Activated T-helper 1 cell treated with anti-CD3 and anti-CD28 coated beads, Interleukin-12 subunit alpha, Interleukin-12 subunit beta, Interleukin-2, Interleukin-4 antibody, amounts not matched to agents 30 ng/mL and 10 ng/mL and 1 ng/mL, durations not matched to agents 14 hours and 24 hours and 36 hours (primary cell): ENCODE measurements around the gene KRT79. TPM values are rescaled to one million over a fixed set of nuclear protein-coding genes. Genes with fewer than 3 reads are reported as not detected.

Experiments used
- DNase-seq: peaks from one replicate; pipeline ENCODE4 v3.0.0; 2021; ENCODE audit warnings: low spot score
- H3K27ac Mint-ChIP-seq: one replicate; pipeline ENCODE4 v1.8.0; 2021; ENCODE audit warnings: mild to moderate bottlenecking, mixed read lengths
- H3K27me3 Mint-ChIP-seq: one replicate; pipeline ENCODE4 v1.8.0; 2022; ENCODE audit warnings: mild to moderate bottlenecking, moderate library complexity, mixed read lengths; ENCODE audit not compliant: insufficient read depth
- H3K36me3 Mint-ChIP-seq: one replicate; pipeline ENCODE4 v1.8.0; 2021; ENCODE audit warnings: low read depth, mixed read lengths
- H3K4me1 Mint-ChIP-seq: one replicate; pipeline ENCODE4 v1.8.0; 2021; ENCODE audit warnings: low read depth, mixed read lengths
- H3K4me3 Mint-ChIP-seq: one replicate; pipeline ENCODE4 v1.8.0; 2021; ENCODE audit warnings: mild to moderate bottlenecking, moderate library complexity, mixed read lengths
- H3K9me3 Mint-ChIP-seq: one replicate; pipeline ENCODE4 v1.8.0; 2021; ENCODE audit warnings: mixed read lengths
- intact Hi-C: fragments of 100-400 bp; cut with micrococcal nuclease; formaldehyde crosslinking; loops from one replicate; pipeline ENCODE4 v1.15.1; 2024
- total RNA-seq: library from RNA; stranded (reverse); gene quantifications from 2 replicates; pipeline ENCODE4 v1.2.3, GENCODE V29; 2022

KRT79 gene
- total RNA-seq, 1 donor from 2014 or later, result not detected

GRCh38 chr12:52826611-52827498, 7.3 kb downstream of the KRT79 start:
- Mint-ChIP-seq H3K27ac (no peak overlapping the region), H3K4me1 (peaks cover 8% of the 10 kb centered on the region), H3K27me3 (no peaks in the 10 kb centered on the region), H3K36me3 (no peaks in the 10 kb centered on the region), H3K9me3 (no peaks in the 10 kb centered on the region), H3K4me3 (no peak overlapping the region)
- intact Hi-C loops, result no loop called here
- DNase-seq, result no peak

- H3K4me1 Mint-ChIP-seq, result peaks cover 8% of the 10 kb centered on the region
- no peak overlapping the region for H3K27ac Mint-ChIP-seq
- no peak overlapping the region for H3K4me3 Mint-ChIP-seq
- peaks cover 1% of the 10 kb centered on the region for H3K27me3 Mint-ChIP-seq
- DNase-seq, result no peak
- no peaks in the 10 kb centered on the region for H3K9me3 Mint-ChIP-seq
- intact Hi-C loops, result no loop called here
- no peaks in the 10 kb centered on the region for H3K36me3 Mint-ChIP-seq
Measured at GRCh38 chr12:52825961-52826360, 8.2 kb downstream of the KRT79 start.

GRCh38 chr12:52824741-52825410, 9.2 kb downstream of the KRT79 start:
- DNase-seq, result no peak
- Mint-ChIP-seq H3K9me3 (no peaks in the 10 kb centered on the region), H3K4me1 (peaks cover 8% of the 10 kb centered on the region), H3K27me3 (peaks cover 3% of the 10 kb centered on the region), H3K4me3 (no peak overlapping the region), H3K36me3 (no peaks in the 10 kb centered on the region), H3K27ac (no peak overlapping the region)
- intact Hi-C loops, result no loop called here

- Mint-ChIP-seq H3K4me3 (no peak overlapping the region), H3K36me3 (no peaks in the 10 kb centered on the region), H3K9me3 (no peaks in the 10 kb centered on the region), H3K4me1 (peaks cover 8% of the 10 kb centered on the region), H3K27me3 (peaks cover 3% of the 10 kb centered on the region), H3K27ac (no peak overlapping the region)
- intact Hi-C loops, result no loop called here
- DNase-seq, result no peak
Measured at GRCh38 chr12:52823761-52824450, 10.2 kb downstream of the KRT79 start.

GRCh38 chr12:52822771-52823510, 11.2 kb downstream of the KRT79 start:
- Mint-ChIP-seq H3K4me3 (no peak overlapping the region), H3K4me1 (peaks cover 2% of the 10 kb centered on the region), H3K9me3 (no peaks in the 10 kb centered on the region), H3K36me3 (no peaks in the 10 kb centered on the region), H3K27me3 (peaks cover 3% of the 10 kb centered on the region), H3K27ac (no peak overlapping the region)
- intact Hi-C loops, result no loop called here
- no peak for DNase-seq

GRCh38 chr12:52821826-52822660, 12.1 kb downstream of the KRT79 start:
- Mint-ChIP-seq H3K27me3 (peaks cover 3% of the 10 kb centered on the region), H3K9me3 (no peaks in the 10 kb centered on the region), H3K27ac (no peak overlapping the region), H3K36me3 (no peaks in the 10 kb centered on the region), H3K4me1 (peaks cover 8% of the 10 kb centered on the region), H3K4me3 (no peak overlapping the region)
- intact Hi-C loops, result no loop called here
- no peak for DNase-seq

- no peak for DNase-seq
- Mint-ChIP-seq H3K27me3 (peaks cover 3% of the 10 kb centered on the region), H3K4me1 (peaks cover 8% of the 10 kb centered on the region), H3K36me3 (no peaks in the 10 kb centered on the region), H3K9me3 (no peaks in the 10 kb centered on the region), H3K27ac (no peak overlapping the region), H3K4me3 (no peak overlapping the region)
- intact Hi-C loops, result no loop called here
Measured at GRCh38 chr12:52821071-52821730, 12.9 kb downstream of the KRT79 start.

GRCh38 chr12:52820521-52820920, 13.6 kb downstream of the KRT79 start:
- peaks cover 8% of the 10 kb centered on the region for H3K4me1 Mint-ChIP-seq
- no peaks in the 10 kb centered on the region for H3K36me3 Mint-ChIP-seq
- H3K27me3 Mint-ChIP-seq, result peaks cover 3% of the 10 kb centered on the region
- intact Hi-C loops, result no loop called here
- no peak overlapping the region for H3K27ac Mint-ChIP-seq
- DNase-seq, result no peak
- H3K9me3 Mint-ChIP-seq, result no peaks in the 10 kb centered on the region
- H3K4me3 Mint-ChIP-seq, result no peak overlapping the region

GRCh38 chr12:52819731-52820510, 14.2 kb downstream of the KRT79 start:
- intact Hi-C loops, result no loop called here
- Mint-ChIP-seq H3K4me3 (no peak overlapping the region), H3K27ac (no peak overlapping the region), H3K9me3 (no peaks in the 10 kb centered on the region), H3K27me3 (peaks cover 3% of the 10 kb centered on the region), H3K36me3 (no peaks in the 10 kb centered on the region), H3K4me1 (peaks cover 8% of the 10 kb centered on the region)
- no peak for DNase-seq

- Mint-ChIP-seq H3K4me1 (peaks cover 8% of the 10 kb centered on the region), H3K4me3 (no peak overlapping the region), H3K9me3 (no peaks in the 10 kb centered on the region), H3K27me3 (peaks cover 6% of the 10 kb centered on the region), H3K27ac (no peak overlapping the region), H3K36me3 (no peaks in the 10 kb centered on the region)
- intact Hi-C loops, result no loop called here
- no peak for DNase-seq
Measured at GRCh38 chr12:52818887-52819420, 15.2 kb downstream of the KRT79 start.

- DNase-seq, result no peak
- no peak overlapping the region for H3K27ac Mint-ChIP-seq
- no peaks in the 10 kb centered on the region for H3K9me3 Mint-ChIP-seq
- H3K4me1 Mint-ChIP-seq, result peaks cover 8% of the 10 kb centered on the region
- H3K4me3 Mint-ChIP-seq, result no peak overlapping the region
- intact Hi-C loops, result no loop called here
- no peaks in the 10 kb centered on the region for H3K36me3 Mint-ChIP-seq
- peaks cover 6% of the 10 kb centered on the region for H3K27me3 Mint-ChIP-seq
Measured at GRCh38 chr12:52818388-52818787, 15.7 kb downstream of the KRT79 start.
